ENCODE results near the gene CHTF18.

The CHTF18 gene

DNA sequence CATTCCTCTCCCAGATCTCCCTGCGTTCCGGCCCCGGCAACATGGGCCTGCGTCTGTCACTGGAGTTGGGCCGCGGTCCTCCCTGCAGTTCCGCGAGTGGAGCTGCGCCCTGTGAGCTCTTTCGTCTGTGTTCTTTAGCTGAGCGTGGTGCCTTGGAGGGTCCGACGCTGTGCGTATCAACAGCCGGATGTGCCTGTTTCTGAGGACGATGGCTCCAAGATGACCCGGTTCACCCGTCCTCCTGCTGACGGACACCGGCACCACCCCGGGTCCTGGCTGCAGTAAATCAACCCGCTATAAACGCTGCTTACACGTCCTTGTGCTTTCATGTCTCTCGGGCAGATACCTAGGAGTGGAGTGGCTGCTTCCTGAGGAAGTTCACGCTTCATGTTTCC, 56.9 kb downstream of the CHTF18 start:
- DNase-seq (ENCODE audit: low read depth, low spot score) = no peak

DNA sequence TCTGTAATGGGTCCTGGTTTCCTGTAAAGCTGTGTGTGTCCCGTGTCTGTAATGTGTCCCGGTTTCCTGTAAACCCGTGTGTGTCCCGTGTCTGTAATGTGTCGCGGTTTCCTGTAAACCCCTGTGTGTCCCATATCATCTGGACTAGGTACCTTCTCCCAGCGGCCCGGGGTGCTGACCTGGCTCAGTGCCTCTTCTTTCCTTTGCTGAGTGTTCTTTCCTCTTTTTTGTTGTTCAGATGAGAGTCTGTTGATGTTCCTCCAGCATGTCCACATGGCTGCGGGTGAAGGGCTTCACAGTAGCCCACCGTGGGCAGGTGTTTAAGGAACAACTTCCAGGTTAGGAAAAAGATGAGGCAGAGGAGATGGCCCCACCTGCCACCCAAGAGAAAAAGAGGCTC, 58.7 kb downstream of the CHTF18 start:
- DNase-seq (ENCODE audit: low read depth, low spot score) = no peak

Measured in iPS DF 19.7 (cell line).